ENCODE data around the gene SP140. TPM values are rescaled to one million over a fixed set of nuclear protein-coding genes. Genes with fewer than 3 reads are reported as not detected.
A peak's percentile ranks its signal among the peaks of the same experiment; 100 is the strongest.

Gene SP140
- total RNA-seq, 1 experiment from 2014 or later: not detected

- no peaks in the 10 kb centered on the region for H3K9me3 Mint-ChIP-seq (ENCODE audit: unreplicated experiment)
- intact Hi-C loops (cut with micrococcal nuclease; ENCODE audit: unreplicated experiment): no loop called here
- no peak for TF ChIP-seq CTCF (IDR thresholded peaks at IDR 0.05; ENCODE audit: insufficient read depth in 1 of 2, low read depth in 1 of 2, low read length in 1 of 2, severe bottlenecking in 1 of 2, unreplicated experiment in 1 of 2)
- CTCF ChIA-PET: no interaction called here
- H3K9me3 ChIP-seq: no peaks in the 10 kb centered on the region
- H3K4me1 Mint-ChIP-seq (ENCODE audit: low read depth, unreplicated experiment): peaks cover 5% of the 10 kb centered on the region
- H3K27me3 ChIP-seq (replicated peaks; ENCODE audit: control insufficient read depth, insufficient read depth, low read length): no peaks in the 10 kb centered on the region
- POLR2A ChIA-PET: no interaction called here
- no peak overlapping the region for H3K27ac Mint-ChIP-seq (ENCODE audit: unreplicated experiment)
- no peaks in the 10 kb centered on the region for H3K36me3 ChIP-seq (ENCODE audit: control insufficient read depth, insufficient read depth, low read length)
- H3K4me3 Mint-ChIP-seq (ENCODE audit: unreplicated experiment): no peak overlapping the region
- no peaks in the 10 kb centered on the region for H3K4me1 ChIP-seq
- no TSS peak for BruUV-seq (replicated peaks)
- no peak overlapping the region for H3K4me3 ChIP-seq (ENCODE audit: low read depth, low read length)
- no peaks in the 10 kb centered on the region for H3K36me3 Mint-ChIP-seq (ENCODE audit: insufficient read depth, unreplicated experiment)
- H3K27me3 Mint-ChIP-seq (ENCODE audit: insufficient read depth, unreplicated experiment): peaks cover 7% of the 10 kb centered on the region
- DNase-seq: peak in 1 of 2 experiments; percentile 1
Observed at GRCh38 chr2:230202430-230203109, 23.0 kb upstream of the SP140 start.

- peaks cover 7% of the 10 kb centered on the region for H3K27me3 Mint-ChIP-seq (ENCODE audit: insufficient read depth, unreplicated experiment)
- Histone ChIP-seq H3K4me1 (no peaks in the 10 kb centered on the region), H3K4me3 (ENCODE audit: low read depth, low read length) (no peak overlapping the region), H3K9me3 (no peaks in the 10 kb centered on the region), H3K27me3 (replicated peaks; ENCODE audit: control insufficient read depth, insufficient read depth, low read length) (no peaks in the 10 kb centered on the region), H3K36me3 (ENCODE audit: control insufficient read depth, insufficient read depth, low read length) (no peaks in the 10 kb centered on the region)
- H3K9me3 Mint-ChIP-seq (ENCODE audit: unreplicated experiment): no peaks in the 10 kb centered on the region
- H3K4me1 Mint-ChIP-seq (ENCODE audit: low read depth, unreplicated experiment): peaks cover 5% of the 10 kb centered on the region
- intact Hi-C loops (cut with micrococcal nuclease; ENCODE audit: unreplicated experiment): no loop called here
- H3K36me3 Mint-ChIP-seq (ENCODE audit: insufficient read depth, unreplicated experiment): no peaks in the 10 kb centered on the region
- no TSS peak for BruUV-seq (replicated peaks)
- TF ChIP-seq CTCF (IDR thresholded peaks at IDR 0.05; ENCODE audit: insufficient read depth in 1 of 2, low read depth in 1 of 2, low read length in 1 of 2, severe bottlenecking in 1 of 2, unreplicated experiment in 1 of 2): no peak
- POLR2A ChIA-PET: no interaction called here
- H3K27ac Mint-ChIP-seq (ENCODE audit: unreplicated experiment): no peak overlapping the region
- DNase-seq: no peak
- CTCF ChIA-PET: no interaction called here
- H3K4me3 Mint-ChIP-seq (ENCODE audit: unreplicated experiment): no peak overlapping the region
Observed at GRCh38 chr2:230203110-230203676, 22.3 kb upstream of the SP140 start.

GRCh38 chr2:230205034-230205433, 20.5 kb upstream of the SP140 start:
- no peaks in the 10 kb centered on the region for H3K9me3 Mint-ChIP-seq (ENCODE audit: unreplicated experiment)
- no peaks in the 10 kb centered on the region for H3K27me3 ChIP-seq (replicated peaks; ENCODE audit: control insufficient read depth, insufficient read depth, low read length)
- TF ChIP-seq CTCF (IDR thresholded peaks at IDR 0.05; ENCODE audit: insufficient read depth in 1 of 2, low read depth in 1 of 2, low read length in 1 of 2, severe bottlenecking in 1 of 2, unreplicated experiment in 1 of 2): no peak
- CTCF ChIA-PET: no interaction called here
- H3K36me3 Mint-ChIP-seq (ENCODE audit: insufficient read depth, unreplicated experiment): no peaks in the 10 kb centered on the region
- no peaks in the 10 kb centered on the region for H3K4me1 ChIP-seq
- H3K27me3 Mint-ChIP-seq (ENCODE audit: insufficient read depth, unreplicated experiment): peaks cover 7% of the 10 kb centered on the region
- H3K4me3 Mint-ChIP-seq (ENCODE audit: unreplicated experiment): no peak overlapping the region
- POLR2A ChIA-PET: no interaction called here
- intact Hi-C loops (cut with micrococcal nuclease; ENCODE audit: unreplicated experiment): no loop called here
- H3K4me3 ChIP-seq (ENCODE audit: low read depth, low read length): no peak overlapping the region
- no peaks in the 10 kb centered on the region for H3K36me3 ChIP-seq (ENCODE audit: control insufficient read depth, insufficient read depth, low read length)
- DNase-seq: no peak
- H3K27ac Mint-ChIP-seq (ENCODE audit: unreplicated experiment): no peak overlapping the region
- peaks cover 5% of the 10 kb centered on the region for H3K4me1 Mint-ChIP-seq (ENCODE audit: low read depth, unreplicated experiment)
- BruUV-seq (replicated peaks): no TSS peak
- H3K9me3 ChIP-seq: no peaks in the 10 kb centered on the region
